GM18861 (cell line): ENCODE results near the gene ZBTB46.

Source experiments
- ATAC-seq: cut with Tn5 transposase; IDR thresholded peaks from one replicate; pipeline ENCODE4 v1.9.1; 2021; ENCODE audit not compliant: unreplicated experiment

Gene ZBTB46

DNA sequence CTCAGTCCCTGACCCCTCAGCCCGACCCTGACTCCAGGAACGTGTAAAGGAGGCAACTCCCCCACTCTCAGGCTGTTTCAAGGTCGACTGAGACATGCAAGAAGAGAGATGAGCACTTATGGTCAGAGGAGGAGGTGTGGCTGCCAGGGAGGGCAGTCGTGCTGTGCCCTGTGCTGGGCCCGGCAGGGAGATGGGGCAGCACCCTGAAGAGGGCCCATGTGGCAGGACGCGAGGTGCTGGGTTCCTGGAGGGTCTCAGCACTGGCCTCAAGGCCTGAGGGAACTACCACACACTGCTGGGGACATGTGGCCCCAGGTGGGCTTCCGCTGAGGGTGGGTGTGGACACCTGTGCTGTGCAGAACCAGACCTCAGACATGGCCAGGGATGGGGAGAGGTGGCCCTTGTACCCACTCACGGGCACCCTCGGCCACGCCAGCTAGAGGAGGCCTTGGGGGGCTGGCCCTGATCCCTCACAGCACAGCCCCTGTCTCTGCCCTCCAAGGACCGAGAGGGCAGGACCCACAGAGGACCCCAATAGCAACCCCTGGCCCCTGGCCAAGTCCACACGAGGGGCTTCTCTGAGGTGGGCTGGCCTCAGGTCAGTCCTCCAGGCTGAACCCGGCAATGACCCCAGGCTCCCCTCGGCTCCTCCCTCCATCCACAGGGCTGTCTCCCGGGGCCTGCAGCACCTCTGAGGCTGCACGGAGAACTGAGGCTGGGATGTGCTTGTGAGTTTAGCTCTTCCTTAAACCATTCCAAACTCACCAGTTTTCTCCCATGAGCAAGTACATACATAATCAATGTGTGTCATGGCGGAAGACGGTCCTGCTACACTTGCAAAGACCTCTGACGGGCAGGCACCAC is 82.8 kb downstream of the ZBTB46 start:
- ATAC-seq: no peak

DNA sequence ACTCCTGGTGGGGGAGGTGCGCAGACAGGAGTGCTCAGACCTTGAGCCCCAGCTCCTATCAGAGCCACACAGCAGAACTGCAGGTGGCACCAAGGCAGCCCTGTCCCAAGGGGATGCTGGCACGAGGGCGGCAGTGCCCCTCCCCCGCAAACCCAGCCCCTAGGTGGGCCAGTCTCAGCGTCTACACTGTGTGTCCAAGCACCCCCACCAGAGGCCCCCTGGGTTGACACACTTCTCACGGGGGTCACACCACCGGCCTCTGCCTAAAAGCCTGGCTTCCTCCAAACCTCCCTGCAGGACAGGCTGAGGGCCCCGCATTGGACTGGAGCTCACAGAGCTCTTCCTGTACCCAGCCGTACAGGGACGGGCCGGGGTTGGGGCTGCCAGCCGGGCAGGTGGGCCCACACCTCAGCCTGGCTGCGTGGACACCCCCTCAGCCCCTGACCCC is 83.4 kb downstream of the ZBTB46 start:
- no peak for ATAC-seq

DNA sequence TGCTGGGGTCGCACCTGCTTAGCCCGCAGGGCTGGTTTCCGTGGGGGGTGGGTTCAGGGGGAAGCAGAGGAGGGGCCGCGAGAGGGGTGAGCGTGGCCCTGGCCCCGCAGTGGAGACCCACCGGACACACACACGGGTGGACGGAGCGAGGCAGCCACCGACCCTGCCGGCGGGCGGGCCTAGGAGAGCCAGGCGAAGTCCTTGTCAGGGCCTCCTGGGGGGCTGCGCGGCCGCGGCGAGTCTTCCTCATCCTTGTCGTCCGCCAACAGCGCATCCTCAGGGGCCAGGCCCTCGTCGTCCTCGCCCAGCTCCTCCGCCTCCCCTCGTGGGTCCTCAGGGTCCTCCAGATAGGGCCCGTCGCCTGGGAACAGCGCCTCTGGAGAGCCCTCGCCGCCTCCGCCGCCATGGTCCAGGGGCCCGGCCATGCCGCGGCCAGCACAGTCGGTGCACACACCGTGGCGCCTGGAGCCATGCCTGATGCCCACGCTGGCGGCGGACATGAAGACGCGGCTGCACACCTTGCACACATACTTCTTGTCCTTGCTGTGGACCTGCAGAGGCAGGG is 84.2 kb downstream of the ZBTB46 start:
- ATAC-seq: no peak

DNA sequence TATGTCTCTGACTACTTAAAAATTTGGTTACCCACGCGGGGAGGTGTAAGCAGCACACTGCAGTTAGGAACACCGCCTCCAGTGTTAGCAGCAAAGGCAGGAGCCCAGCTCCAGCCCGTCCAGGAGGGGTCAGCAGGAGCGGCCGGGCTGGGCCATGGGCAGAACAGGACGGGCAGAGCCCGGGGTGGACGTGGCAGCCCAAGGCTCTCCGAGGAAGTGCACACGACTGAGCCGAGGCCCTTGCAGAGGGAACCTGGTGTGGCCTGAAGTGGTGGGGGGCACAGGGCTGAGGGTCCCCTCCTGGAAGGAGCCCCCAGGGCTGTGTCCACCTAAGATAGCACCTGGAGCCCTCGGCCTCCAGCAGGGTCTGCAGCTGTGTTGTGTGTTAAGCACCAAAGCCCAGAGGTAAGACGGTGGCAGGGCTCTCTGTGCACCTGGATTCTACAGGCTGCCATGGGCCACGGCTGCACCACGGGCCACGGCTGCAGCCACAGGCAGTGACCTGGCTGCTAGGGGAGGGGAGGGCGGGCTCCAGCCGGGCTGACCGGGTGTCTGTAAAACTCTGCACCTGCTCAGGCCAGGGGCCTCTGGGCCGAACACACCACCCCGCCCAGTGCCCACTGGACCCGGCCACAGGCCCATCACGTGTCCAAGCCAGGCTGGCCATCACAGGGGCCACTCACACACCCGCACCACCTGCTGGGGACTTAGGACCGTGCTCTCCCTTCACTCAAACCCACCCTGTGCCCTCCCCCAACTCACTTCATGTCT is 84.9 kb downstream of the ZBTB46 start:
- ATAC-seq: no peak

DNA sequence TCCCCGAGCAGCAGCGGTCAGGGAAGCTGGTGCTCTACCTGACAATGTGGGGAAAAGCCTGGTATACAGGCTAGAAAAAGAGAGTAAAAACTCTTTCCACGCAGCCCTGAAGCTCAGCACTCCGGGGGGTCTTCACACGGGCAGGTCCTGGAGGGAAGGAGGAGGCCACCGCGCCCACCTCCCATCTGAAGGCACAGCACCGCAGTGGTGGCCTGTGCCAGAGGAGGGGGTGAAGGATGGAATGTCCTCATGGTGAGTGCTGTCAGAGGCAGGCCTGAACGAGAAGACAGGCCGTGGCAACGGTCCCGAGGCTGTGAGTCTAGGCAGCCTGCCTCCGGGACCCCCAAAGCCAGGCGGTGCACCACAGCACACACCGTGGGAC is 85.6 kb downstream of the ZBTB46 start:
- ATAC-seq: no peak

DNA sequence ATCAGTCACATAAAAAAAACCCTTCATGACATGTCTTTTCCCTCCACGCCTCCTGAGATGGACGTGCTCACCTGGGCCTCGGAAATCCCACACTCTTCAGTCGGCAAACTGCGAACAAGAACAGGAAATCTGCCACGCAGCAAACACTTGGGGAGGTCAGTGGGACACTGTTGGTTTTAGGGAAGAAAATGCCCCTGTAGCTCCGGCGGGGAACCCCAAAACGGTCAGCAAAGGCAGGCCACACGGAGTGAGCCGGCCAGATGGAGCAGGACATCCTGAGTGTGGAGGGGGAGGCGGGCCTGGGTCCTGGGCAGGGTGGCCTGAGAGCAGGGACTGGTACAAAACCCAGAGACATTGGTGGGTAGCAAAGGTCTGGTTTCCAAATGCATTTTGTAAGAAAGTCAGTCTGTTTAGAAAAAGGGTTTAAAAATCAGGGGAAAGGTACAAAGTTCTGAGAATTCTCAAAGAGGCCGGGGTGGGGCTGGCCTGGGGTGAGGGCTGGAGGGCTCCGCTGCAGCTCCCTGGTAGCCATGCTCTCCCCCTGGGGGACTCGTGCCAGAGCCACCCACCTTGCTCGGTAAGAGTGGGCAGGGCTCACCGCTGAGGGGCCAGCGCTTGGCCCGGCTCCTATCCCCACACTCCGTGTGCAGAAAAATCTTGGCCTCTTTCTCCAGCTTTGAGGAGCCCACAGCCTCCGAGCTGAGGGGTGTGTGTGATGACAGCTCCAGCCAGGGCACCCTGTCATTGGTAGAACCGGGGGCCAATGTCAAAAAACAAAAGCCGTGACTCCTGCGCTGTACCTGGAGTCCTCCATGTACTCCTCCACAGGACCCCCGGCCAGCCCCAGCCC is 86.3 kb downstream of the ZBTB46 start:
- ATAC-seq: no peak

DNA sequence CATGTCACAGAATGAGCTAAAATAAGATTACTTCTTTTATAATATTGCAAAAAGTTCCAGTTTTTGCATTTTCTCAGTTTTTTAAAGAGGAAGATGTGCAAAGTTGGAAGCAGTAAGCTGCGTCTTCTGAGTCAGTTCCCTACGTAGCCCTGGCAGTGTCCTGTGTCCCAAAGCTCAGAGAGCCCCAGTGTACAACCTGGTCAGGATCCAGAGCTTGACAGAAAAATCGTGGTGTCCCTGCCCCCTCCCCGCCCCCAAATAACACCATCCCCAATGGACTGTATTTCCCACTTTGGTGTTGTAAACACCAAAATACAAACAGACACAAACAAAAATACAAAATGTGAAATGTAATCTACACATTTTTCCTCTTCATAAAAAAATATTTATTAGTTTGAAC is 86.9 kb downstream of the ZBTB46 start:
- ATAC-seq: no peak

DNA sequence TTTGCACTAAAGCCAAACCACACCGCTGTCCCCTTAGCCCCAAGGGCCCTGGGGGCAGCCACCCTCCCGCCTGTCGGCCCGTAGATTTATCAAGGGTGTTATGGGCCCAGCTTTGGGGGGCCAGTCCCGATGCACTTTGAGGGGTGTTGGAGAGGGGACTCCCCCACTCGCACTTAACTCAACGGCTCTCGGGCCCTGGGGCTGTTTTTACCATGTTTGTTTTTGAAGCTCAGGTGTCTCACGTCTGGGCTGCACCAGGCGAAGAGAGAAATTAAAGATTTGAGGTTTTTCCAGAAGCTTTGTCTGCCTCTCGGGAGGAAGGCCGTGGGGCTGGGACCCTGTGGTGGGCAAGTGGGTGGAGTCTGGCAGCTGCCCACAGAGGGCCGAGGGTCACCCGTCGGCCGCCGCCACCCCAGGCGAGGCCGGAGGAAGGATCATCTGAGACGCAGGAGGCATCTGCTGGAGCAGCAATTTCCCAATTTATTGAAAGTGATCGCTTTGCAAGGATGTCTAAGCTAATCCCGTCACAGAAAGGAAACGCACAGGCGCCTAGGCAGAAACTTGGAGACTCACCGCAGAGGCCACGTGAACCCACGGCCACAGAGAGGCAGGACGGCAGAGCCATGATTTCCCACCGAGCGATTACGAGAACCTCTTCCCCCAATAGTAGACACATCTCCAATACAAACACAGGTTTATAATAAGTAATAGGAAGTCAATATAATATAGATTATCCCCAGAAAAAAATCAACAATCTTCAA is 87.7 kb downstream of the ZBTB46 start:
- no peak for ATAC-seq

DNA sequence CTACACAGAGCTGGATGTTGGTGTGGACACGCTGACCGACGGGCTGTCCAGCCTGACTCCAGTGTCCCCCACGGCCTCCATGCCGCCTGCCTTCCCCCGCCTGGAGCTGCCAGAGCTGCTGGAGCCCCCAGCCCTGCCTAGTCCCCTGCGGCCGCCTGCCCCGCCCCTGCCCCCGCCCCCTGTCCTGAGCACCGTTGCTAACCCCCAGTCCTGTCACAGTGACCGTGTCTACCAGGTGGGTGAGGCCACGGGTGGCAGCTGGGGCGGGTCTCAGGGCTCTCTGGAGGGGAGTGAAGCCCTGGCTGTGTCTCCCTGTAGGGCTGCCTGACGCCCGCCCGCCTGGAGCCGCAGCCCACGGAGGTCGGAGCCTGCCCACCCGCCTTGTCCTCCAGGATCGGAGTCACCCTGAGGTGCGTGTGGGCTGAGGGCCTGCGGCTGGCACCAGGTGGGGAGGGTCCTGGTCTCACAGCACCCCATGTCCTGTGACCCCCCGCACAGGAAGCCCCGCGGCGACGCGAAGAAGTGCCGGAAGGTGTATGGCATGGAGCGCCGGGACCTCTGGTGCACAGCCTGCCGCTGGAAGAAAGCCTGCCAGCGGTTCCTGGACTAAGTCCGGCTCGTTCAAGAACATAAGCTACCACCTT is 88.6 kb downstream of the ZBTB46 start:
- no peak for ATAC-seq

DNA sequence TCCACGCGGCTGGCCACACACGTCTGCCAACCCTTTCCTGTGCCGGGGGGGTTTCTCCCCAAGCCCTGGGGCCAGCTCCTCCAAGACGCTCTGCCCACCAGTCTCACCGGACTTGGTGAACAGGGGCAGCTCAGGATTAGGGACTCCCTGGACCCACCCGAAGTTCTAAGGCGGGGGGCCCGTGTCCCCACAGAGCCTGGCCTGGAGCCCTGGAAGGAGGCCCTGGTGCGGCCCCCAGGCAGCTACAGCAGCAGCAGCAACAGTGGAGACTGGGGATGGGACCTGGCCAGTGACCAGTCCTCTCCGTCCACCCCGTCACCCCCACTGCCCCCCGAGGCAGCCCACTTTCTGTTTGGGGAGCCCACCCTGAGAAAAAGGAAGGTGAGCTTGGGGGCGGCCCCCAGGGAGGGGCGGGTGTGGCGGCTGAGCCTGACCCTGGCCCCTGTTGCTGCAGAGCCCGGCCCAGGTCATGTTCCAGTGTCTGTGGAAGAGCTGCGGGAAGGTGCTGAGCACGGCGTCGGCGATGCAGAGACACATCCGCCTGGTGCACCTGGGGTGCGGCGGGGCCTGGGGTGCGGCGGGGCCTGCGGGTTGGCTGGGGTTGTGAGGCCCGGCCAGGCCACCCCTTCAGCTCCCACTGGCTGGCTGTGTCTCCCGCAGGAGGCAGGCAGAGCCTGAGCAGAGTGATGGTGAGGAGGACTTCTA is 89.2 kb downstream of the ZBTB46 start:
- ATAC-seq: no peak

DNA sequence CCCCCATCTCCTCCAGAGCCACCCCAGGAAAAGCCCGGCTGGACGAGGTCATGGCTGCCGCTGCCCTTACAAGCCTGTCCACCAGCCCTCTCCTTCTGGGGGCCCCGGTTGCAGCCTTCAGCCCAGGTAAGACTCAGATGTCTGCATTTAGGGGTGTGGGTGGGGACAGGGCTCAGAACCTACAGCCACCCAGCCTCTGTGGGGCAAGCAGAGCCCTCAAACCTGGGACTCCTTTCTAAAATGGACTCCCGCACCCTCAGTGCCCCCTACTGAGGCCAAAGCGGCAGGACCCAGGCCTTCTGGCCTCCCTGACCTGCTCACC is 89.7 kb downstream of the ZBTB46 start:
- no peak for ATAC-seq

DNA sequence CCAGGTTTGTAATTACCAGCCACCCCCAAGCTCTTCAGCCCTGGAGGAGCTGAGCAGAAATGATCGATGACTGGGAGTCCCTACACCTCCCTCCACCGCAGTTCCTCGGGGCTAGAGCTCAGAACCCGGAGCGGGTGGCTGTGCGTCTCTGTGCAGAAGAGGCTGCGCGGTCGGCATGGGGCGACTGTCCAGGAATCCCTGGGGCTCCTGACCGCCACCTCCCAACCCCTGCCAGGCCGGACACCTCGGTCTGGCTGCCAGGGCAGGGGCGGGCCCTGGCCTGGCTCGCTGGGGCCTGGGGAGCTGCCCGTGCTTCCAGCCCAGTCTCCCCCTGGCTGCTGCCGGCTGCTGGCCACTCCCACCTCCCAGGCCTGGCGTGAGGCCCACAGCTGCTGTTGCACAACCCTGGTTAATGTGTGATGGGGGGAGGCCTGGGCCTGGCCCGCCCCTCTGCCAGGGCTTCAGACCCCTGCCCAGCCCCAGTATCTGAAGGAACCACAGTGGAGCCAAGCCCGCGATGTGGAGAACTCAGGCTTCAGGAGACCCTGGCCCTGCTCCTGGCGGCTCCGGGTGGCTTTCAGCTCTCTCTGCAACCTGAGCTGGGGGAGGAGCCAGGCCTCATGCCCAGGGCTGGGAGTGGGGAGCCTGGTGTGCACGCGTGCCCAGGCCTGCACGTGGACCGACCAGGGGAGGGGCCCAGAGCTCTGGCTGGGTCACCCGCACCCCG is 90.3 kb downstream of the ZBTB46 start:
- ATAC-seq: no peak

DNA sequence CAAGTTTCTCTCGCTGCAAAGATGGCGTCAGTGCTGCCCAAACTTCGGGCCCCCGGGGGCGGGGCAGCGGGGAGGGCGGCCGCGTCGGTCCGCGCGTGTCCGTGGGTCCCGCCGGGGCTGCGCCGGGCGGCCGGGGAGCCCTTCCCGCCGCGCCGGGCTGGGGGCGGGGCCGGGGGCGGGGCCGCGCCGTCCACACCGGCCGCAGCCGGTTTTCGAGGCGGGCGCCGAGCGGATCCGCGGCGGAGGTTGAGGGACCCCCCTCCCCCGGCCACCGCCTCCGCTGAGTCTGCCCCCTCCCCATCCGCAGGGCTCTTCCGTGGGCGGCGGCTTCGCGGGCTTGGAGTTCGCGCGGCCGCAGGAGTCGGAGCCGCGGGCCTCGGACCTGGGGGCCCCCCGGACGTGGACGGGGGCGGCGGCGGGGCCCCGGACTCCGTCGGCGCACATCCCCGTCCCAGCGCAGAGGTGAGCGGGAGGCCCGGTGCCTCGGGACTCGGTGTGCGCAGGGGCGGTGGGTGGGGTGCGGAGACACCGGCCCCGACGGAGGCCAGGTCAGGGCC is 90.9 kb downstream of the ZBTB46 start:
- no peak for ATAC-seq

DNA sequence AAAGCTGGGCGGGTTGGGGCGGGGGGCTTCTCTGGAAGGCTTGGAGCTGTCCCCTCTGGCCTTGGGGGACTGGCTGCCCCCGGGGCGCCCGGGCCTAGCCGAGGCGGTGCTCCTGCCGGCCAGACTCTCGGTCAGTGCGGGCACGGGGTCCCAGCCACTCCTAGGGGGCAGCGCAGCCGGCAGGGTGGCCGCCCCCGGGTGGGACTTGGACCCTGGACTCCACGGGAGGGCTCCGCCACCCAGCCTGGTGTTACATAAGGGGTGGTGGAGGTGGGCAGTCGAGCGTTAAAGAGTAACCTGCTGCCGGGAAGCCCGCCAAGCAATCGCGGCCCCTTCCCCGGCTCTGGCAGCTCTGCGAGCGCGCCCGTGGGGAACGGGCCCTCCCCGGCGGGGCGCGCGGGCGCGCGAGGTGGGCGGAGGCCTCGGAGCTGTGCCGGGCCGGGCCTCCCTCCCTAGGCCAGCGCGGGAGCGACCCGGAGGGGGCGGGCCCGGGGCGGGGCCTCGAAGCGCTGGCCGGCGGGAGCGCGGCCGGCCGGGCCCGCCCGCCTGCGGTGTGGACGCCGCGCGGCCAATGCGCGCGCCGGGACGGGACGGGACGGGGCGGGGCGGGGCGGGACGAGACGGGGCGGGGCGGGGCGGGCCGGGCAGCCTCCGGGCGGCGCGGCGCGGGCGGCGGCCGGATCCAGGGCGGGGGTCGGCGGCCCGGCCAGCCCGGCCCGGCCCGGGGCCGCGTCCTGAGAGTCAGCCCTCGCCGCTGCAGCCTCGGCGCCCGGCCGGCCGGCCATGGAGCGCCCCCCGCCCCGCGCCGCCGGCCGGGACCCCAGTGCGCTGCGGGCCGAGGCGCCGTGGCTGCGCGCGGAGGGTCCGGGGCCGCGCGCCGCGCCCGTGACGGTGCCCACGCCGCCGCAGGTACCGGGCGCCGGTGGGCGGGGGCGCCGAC is 91.7 kb downstream of the ZBTB46 start, which contains the start of gene SLC2A4RG:
SLC2A4RG (plus strand) TSS at position 647 of the 940 bp plus-strand sequence; CDS start at position 784, 137 bp downstream.
- ATAC-seq: no peak

DNA sequence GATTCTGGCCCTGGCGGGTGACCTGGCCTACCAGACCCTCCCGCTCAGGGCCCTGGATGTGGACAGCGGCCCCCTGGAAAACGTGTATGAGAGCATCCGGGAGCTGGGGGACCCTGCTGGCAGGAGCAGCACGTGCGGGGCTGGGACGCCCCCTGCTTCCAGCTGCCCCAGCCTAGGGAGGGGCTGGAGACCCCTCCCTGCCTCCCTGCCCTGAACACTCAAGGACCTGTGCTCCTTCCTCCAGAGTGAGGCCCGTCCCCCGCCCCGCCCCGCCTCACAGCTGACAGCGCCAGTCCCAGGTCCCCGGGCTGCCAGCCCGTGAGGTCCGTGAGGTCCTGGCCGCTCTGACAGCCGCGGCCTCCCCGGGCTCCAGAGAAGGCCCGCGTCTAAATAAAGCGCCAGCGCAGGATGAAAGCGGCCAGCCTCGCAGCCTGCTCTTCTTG is 92.4 kb downstream of the ZBTB46 start:
- ATAC-seq: no peak

DNA sequence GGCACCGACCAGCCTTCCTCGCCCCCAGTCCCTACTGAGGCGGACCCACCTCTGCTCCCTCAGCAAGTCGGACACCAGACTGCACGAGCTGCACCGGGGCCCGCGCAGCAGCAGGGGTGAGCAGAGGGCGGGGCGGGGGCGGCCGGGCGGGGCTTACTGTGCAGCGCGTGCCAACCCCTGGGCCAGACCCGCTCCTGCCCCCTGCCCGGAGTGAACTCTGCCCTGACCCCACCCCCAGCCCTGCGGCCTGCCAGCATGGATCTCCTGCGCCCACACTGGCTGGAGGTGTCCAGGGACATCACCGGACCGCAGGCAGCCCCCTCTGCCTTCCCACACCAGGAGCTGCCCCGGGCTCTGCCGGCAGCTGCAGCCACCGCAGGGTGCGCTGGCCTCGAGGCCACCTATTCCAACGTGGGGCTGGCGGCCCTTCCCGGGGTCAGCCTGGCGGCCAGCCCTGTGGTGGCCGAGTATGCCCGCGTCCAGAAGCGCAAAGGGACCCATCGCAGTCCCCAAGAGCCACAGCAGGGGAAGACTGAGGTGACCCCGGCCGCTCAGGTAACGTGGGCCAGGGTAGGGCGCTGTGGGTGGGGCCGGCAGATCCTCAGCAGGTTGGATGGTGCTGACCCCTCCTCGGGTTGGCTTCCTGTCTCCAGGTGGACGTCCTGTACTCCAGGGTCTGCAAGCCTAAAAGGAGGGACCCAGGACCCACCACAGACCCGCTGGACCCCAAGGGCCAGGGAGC is 92.9 kb downstream of the ZBTB46 start:
- ATAC-seq: no peak

DNA sequence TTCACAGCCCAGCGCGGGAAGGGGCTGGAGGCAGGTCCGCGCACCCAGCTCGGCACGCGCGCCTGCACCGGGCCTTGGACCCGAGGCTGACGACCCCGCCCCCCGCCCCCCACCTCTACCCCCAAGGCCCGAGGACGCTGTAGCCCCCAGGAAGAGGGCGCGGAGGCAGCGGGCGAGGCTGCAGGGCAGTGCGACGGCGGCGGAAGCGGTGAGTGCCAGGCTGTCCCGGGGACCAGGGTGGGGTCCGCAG is 93.4 kb downstream of the ZBTB46 start:
- no peak for ATAC-seq
